ENCODE data around the gene PCSK5.

GRCh38 chr9:76401580-76402354 is 511.3 kb downstream of the PCSK5 start:
- TF ChIP-seq CTCF (IDR thresholded peaks at IDR 0.05; ENCODE audit: low read length) = no peak
- TF ChIP-seq EZH2 (optimal IDR thresholded peaks at IDR 0.05; ENCODE audit: low read depth, low read length) = no peak
